Duodenal mucosa (tissue), 2 donors: ENCODE results near the gene SPATA20.

Source experiments
- H3K27ac ChIP-seq: one replicate; pipeline ENCODE4 v1.7.0; 2013; ENCODE audit warnings: low read depth, low read length
- H3K27me3 ChIP-seq, 2 donors: one replicate each; pipeline ENCODE4 v1.7.0; 2013; ENCODE audit warnings: low read length in 2 of 2, control low read depth in 1 of 2; ENCODE audit not compliant: insufficient read depth in 2 of 2, control insufficient read depth in 1 of 2
- H3K36me3 ChIP-seq, 2 donors: one replicate each; pipeline ENCODE4 v1.7.0; 2013; ENCODE audit warnings: low read length in 2 of 2, control low read depth in 1 of 2; ENCODE audit not compliant: insufficient read depth in 2 of 2, control insufficient read depth in 1 of 2
- H3K4me1 ChIP-seq, 2 donors: one replicate each; pipeline ENCODE4 v1.7.0; 2013; ENCODE audit warnings: low read length in 2 of 2, control low read depth in 1 of 2; ENCODE audit not compliant: insufficient read depth in 2 of 2, control insufficient read depth in 1 of 2
- H3K4me3 ChIP-seq, 2 donors: one replicate each; pipeline ENCODE4 v1.7.0; 2013; ENCODE audit warnings: low read length in 2 of 2, low read depth in 1 of 2
- H3K9ac ChIP-seq, 2 donors: one replicate each; pipeline ENCODE4 v1.7.0; 2013; ENCODE audit warnings: low read length in 2 of 2, low read depth in 1 of 2
- H3K9me3 ChIP-seq, 2 donors: one replicate each; pipeline ENCODE4 v1.7.0; 2013; ENCODE audit warnings: low read length in 2 of 2, control low read depth in 1 of 2; ENCODE audit not compliant: control insufficient read depth in 1 of 2

Gene SPATA20

DNA sequence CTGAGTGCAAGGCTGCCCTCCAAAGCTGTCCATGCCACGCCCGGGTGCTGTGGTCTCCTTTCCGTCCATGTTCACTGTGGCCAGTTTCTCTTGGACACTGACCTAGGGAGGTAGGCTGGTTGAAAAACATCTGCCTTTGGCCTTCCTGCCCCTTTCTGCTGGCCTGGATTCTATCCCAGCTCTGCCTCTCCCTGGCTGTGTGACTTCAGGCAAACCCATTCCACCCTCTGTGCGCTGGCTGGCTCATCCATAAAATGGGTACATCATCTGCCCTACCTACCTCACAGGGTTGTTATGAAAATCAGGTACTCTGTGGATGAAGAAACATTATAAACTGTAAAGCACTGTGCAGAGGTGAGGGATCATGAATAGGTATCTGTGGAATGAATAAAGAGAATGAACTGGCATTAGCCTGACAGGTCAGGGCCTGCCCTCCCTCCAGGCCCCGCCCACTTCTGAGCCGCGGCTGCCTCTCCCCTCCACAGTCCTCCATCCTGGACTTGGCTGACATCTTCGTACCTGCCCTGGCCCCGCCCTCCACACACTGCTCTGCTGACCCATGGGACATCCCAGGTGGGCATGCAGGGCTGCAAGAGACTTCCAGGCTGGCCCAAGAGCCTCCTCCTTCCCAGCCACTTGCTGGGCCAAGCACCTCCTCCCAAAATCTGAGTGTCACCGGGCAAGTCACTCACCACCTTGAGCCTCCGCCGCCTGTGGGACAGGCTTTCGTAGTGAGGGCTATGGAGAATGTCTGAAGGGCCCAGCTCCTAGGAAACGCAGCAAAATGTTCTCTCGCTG lies 7.0 kb upstream of the SPATA20 start:
- H3K9me3 ChIP-seq: no peaks in the 10 kb centered on the region
- no peaks in the 10 kb centered on the region for H3K27me3 ChIP-seq
- peaks cover 12 to 17% of the 10 kb centered on the region in 2 donors for H3K36me3 ChIP-seq
- H3K27ac ChIP-seq: no peak overlapping the region
- no peak overlapping the region for H3K4me3 ChIP-seq
- H3K4me1 ChIP-seq: peaks cover 75 to 82% of the 10 kb centered on the region in 2 donors
- peak overlapping the region in 1 of 2 donors; percentile 16 for H3K9ac ChIP-seq

- Histone ChIP-seq H3K27ac (no peak overlapping the region), H3K36me3 (peaks cover 12 to 17% of the 10 kb centered on the region in 2 donors), H3K4me1 (peaks cover 67 to 75% of the 10 kb centered on the region in 2 donors)
These were observed 6.2 kb upstream of the SPATA20 start for GRCh38 chr17:50540560-50541401.

GRCh38 chr17:50541402-50541715 lies 5.6 kb upstream of the SPATA20 start:
- Histone ChIP-seq H3K9ac (peak overlapping the region; percentile 54 to 69), H3K4me3 (peak overlapping the region; percentile 69 to 72), H3K4me1 (peaks cover 66 to 73% of the 10 kb centered on the region in 2 donors), H3K36me3 (peaks cover 11 to 13% of the 10 kb centered on the region in 2 donors), H3K27ac (no peak overlapping the region), H3K9me3 (no peaks in the 10 kb centered on the region), H3K27me3 (no peaks in the 10 kb centered on the region)

More at GRCh38 chr17:50540560-50541401, 6.2 kb upstream of the SPATA20 start:
- no peaks in the 10 kb centered on the region for H3K9me3 ChIP-seq
- H3K4me3 ChIP-seq: peak overlapping the region; percentile 69 to 72
- H3K9ac ChIP-seq: peak overlapping the region; percentile 54 to 69
- no peaks in the 10 kb centered on the region for H3K27me3 ChIP-seq

DNA sequence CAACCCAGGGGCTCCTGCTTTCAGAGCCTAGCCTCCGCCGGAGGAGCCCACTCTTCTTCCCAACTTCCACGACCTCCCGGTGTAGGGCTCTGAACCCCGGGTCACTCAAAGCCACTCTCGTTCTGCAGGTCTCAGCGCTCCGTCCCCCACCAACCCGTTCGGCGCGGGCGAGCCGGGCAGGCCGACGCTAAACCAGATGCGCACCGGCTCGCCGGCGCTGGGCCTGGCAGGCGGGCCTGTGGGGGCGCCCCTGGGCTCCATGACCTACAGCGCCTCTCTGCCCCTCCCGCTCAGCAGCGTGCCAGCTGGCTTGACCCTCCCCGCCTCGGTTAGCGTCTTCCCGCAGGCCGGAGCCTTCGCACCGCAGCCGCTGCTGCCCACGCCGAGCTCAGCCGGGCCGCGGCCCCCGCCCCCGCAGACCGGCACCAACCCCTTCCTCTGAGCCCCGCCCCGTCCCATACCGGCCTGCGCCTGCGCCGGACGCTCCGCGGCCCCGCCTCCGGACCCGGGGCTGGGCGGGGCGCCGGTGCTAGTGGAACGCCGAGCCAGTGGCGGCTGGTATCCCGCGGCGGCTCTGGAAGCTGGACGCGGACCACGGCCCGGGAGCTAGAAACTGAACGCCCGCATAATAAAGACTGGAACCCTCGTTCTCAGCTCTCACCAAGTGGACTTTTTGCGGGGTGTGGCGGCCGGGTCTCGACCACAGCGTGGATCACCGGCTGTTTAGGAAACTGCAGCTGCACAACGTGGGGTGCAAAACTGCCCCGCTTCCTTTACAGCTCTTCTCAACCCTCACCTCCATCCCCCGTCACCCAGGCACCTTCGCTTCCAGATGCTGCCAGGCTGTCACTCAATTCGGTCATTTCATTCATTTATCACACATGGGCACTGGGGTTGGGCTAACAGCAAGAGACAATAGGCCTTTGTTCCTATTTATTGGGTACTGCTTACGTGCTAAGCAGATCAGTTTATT lies 5.0 kb upstream of the SPATA20 start:
- peak overlapping the region; percentile 69 to 72 for H3K4me3 ChIP-seq
- H3K9me3 ChIP-seq: no peaks in the 10 kb centered on the region
- no peaks in the 10 kb centered on the region for H3K27me3 ChIP-seq
- H3K9ac ChIP-seq: peak overlapping the region; percentile 54 to 73
- peaks cover 71 to 74% of the 10 kb centered on the region in 2 donors for H3K4me1 ChIP-seq
- peak overlapping the region; percentile 77 for H3K27ac ChIP-seq
- peaks cover 8 to 10% of the 10 kb centered on the region in 2 donors for H3K36me3 ChIP-seq

DNA sequence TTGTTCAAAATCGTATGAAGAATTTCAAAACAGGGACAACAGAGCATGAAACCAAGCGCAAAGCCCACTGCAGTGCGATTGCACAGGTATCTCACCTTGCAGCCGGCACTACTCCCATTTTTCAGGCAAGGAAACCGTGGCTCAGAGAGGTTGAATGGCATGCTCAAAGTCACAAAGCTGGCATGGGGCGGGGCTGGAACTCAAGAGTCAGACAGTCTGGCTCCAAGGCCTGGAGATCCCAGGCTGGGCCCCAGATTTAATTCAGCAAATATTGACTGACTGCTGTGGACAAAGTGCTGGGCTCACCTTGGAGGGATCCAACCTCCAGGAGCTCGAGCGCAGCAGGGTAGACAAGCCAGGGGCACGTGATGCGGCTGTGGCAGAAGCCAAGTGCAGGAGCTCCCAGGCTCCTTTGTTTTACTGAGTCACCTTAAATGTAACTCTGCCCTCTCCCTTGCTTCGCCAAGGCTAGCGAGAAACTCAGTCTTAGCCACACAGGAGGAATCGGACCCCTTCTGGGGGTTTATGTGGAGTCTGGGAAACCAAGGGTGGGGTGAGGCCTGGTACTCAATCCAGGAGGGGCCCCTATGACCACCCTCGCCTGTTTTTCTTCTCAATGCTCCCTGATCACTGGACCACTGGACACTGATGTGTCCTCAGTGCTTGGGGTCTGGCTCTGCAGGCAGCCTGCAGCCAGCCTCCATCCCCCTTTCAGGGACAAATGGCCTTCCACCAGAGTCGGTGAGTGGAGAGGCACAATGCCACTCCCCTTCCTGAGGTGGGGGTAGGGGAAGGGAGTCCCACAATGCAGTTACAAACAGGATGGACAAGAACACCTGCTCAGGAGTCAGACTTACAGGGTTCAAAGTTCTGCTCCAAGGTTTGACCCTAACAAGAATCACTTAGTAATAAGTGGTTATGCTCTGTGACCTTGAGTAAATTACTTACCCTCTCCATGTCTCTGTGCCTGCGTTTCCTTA lies 3.9 kb upstream of the SPATA20 start:
- H3K9ac ChIP-seq: peak overlapping the region; percentile 48 to 73

DNA sequence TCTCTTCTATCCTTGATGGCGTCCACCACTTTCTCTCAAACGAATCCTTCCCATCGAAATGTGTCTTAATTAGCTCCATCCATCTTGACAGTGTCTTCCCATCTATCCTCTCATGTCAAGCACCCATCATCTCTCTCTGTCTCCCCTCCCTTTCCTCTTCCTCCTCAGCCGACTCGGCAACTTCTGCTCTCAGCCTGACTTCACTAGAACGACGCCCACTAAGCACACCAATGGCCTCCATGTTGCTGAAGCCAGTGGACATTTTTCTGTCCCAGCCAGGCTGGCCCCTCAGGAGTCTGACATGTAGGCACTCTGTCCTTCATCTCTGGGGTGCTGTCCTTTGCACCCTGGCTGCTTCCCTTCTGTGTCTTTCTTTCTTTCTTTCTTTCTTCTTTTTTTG lies 2.5 kb upstream of the SPATA20 start:
- Histone ChIP-seq H3K36me3 (peaks cover 1 to 3% of the 10 kb centered on the region in 2 donors), H3K9ac (no peak overlapping the region), H3K9me3 (no peaks in the 10 kb centered on the region), H3K4me3 (no peak overlapping the region), H3K27ac (no peak overlapping the region), H3K4me1 (peaks cover 57% of the 10 kb centered on the region in 2 donors), H3K27me3 (no peaks in the 10 kb centered on the region)

More for the DNA sequence above, 3.9 kb upstream of the SPATA20 start:
- Histone ChIP-seq H3K36me3 (peaks cover 5 to 8% of the 10 kb centered on the region in 2 donors), H3K4me3 (peak overlapping the region; percentile 69 to 72), H3K27ac (peak overlapping the region; percentile 77), H3K9me3 (no peaks in the 10 kb centered on the region), H3K4me1 (peaks cover 71% of the 10 kb centered on the region in 2 donors), H3K27me3 (no peaks in the 10 kb centered on the region)

DNA sequence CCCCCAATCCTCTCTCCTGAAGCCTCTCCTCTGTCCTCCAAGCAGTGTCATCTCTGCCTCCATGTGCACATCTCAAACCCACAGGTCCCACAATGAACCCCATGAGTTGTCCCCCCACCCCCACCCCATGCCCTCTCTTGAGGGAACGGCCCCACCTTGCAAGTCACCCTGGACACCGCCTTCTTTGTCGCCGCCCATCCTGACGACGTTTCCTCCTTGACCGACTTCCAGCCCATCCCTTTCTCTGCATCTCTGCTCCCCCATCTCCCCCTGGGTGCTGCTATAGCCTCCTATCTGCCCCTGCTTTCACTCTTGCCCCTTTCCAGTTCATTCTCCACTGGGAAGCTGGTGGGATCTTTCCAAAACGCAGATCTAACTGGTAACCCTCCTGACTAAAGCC lies 1.7 kb upstream of the SPATA20 start:
- H3K4me3 ChIP-seq: no peak overlapping the region
- no peak overlapping the region for H3K27ac ChIP-seq
- peaks cover 0 to 3% of the 10 kb centered on the region in 2 donors for H3K36me3 ChIP-seq
- H3K27me3 ChIP-seq: no peaks in the 10 kb centered on the region
- H3K4me1 ChIP-seq: peaks cover 49% of the 10 kb centered on the region in 2 donors
- no peak overlapping the region for H3K9ac ChIP-seq
- no peaks in the 10 kb centered on the region for H3K9me3 ChIP-seq

DNA sequence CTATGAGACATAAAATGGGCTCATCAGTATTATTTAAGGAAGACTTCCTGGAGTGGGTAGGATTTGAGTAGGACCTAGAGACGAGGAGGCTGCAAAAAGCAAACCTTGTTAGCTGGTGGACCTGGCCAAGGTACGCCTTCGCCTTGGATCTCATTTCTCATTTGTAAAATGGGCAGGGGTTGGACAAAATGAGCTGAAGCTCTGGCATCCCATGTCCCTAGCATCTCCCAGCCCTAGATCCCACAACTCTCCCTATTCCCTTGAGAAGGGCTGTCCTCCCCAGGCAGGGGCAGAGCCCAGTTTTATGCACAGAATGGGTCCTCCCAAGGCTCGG lies 306 bp upstream of the SPATA20 start:
- Histone ChIP-seq H3K27ac (peak overlapping the region; percentile 45), H3K9me3 (no peaks in the 10 kb centered on the region), H3K4me3 (peak overlapping the region; percentile 81 to 83), H3K9ac (peak overlapping the region in 1 of 2 donors; percentile 77), H3K36me3 (peaks cover 0 to 9% of the 10 kb centered on the region in 2 donors), H3K4me1 (peaks cover 35 to 36% of the 10 kb centered on the region in 2 donors), H3K27me3 (no peaks in the 10 kb centered on the region)

DNA sequence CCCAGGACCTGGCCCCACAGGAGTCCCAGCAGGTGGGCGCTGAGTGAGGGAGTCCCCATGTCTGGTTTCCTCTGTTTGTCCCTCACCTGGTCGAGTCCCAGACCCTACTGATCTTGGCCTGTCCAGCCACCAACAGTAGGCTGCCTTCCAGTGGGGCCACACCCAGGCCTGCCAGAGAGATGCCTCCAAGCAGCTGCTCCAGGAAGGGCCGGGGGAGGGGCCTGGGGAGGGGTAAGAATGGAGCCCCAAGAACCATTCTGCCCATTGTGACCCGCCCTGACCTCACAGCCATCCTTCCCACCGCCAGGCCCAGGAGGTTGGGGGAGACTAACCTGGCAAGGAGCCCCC lies 736 bp downstream of the SPATA20 start:
- Histone ChIP-seq H3K4me3 (peak overlapping the region; percentile 81 to 83), H3K27me3 (no peaks in the 10 kb centered on the region), H3K9me3 (no peaks in the 10 kb centered on the region), H3K36me3 (peaks cover 0 to 9% of the 10 kb centered on the region in 2 donors), H3K9ac (peak overlapping the region; percentile 77 to 86), H3K27ac (no peak overlapping the region), H3K4me1 (peaks cover 28 to 29% of the 10 kb centered on the region in 2 donors)
